SK-MEL-5 (cell line): ENCODE results near the gene KRTAP5-1. TPM values are rescaled to one million over a fixed set of nuclear protein-coding genes. Genes with fewer than 3 reads are reported as not detected.

ENCODE experiments used
- DNase-seq: peaks from one replicate; pipeline ENCODE4 v3.0.0-alpha.2; 2016; ENCODE audit warnings: low read depth, low spot score
- in situ Hi-C: cut with HindIII; loops from 2 replicates; pipeline ENCODE4 v1.10.0; 2016; ENCODE audit warnings: low sequenced_read_pairs, high pct_unique_total_duplicates, low pct_unique_long_range_greater_than_20kb
- total RNA-seq: library from RNA; depleted of rRNA; stranded (reverse); fragments of >200 nt; shearing (Covaris generic); gene quantifications from 2 replicates; pipeline ENCODE4 v1.2.3, GENCODE V29; 2014

Gene KRTAP5-1
- total RNA-seq, 1 experiment from 2014 or later, result not detected

DNA sequence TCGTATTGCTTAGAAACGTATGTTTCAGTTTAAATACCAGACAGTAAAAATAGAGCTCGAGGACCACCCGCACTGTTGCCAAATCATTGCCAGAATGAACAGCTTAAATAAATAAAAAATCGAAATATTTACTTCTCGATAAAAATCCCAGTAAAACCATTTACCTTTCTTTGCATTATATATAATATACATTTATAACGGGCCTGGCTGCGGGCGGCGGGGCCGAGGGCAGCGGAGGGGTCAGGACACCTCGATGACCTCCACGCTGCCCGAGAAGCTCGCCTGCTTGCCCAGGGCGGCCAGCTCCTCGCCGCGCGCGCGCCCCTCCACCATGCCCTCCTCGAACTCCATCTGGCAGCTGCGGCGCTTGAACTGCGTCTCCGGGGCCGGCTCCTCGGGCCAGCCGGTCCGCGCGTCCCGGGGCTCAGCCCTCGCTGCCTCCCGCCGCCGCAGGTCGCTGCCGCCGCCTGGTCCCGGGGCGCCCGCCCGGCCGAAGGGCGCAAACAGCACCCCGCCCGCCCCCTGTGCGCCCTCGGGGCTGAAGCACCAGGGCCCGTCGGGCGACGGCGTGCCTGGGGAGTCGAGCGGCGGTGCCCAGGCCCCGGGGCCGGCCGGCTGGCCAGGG lies 28.7 kb downstream of the KRTAP5-1 start:
- in situ Hi-C loops, result no loop called here

DNA sequence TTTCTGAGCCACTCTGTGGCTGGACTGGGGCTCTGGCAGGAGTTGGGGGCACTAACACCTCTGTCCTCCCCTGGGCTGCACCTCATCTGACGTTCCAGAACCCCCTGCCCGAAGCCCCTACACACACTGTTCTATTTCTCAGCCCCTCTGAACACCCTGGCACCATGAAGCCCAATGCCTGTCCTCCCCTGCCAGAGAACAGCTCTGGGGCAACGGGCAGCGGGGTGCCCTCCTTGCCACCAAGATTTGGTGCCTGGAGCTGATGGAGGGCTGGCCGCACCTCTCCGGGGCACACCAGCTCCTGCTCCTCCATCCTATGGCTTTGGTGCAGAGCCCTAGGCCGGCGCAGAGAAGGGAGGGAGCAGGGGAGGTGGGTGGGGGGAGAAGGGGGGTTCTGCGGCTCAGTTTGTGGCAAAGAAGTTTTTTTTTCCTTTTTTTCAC lies 29.4 kb downstream of the KRTAP5-1 start:
- no peak for DNase-seq
- in situ Hi-C loops, result no loop called here

More for the DNA sequence above, 28.7 kb downstream of the KRTAP5-1 start:
- no peak for DNase-seq

DNA sequence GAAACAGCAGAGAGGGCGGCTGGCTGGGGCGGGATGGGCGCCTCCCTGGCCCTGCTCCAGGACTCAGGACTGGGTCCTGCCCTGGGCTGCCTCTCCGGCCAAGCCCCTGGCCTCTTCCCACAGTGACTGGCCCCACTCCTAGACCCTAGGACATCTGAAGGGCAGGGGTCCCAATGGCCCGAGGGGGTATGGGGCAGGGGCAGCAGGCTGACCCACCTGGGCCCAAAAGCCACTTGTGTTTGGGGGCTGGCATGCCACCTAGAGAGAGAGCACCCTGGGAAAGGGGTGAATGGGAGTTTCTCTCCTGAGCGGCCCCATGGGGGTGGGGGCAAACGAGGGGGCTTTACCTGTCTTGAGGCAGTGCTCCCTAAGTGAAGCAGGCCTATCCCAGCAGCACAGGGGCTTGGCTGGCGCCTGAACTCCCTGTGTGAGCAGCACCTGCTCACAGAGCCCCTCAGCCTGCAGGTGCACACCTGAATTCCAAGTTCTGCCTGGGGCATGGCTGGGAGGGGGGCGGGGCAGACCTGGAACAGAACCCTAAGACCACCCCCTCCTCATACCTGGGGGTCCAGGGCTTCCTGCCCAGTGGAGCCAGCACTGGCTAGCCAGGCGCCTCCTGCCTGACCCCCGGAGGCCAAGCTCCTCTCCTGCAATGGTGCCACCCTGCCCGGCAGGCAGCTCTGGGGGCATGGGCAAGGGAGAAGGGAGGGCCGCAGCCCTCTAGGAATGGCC lies 29.9 kb downstream of the KRTAP5-1 start:
- DNase-seq, result no peak
- in situ Hi-C loops, result no loop called here

DNA sequence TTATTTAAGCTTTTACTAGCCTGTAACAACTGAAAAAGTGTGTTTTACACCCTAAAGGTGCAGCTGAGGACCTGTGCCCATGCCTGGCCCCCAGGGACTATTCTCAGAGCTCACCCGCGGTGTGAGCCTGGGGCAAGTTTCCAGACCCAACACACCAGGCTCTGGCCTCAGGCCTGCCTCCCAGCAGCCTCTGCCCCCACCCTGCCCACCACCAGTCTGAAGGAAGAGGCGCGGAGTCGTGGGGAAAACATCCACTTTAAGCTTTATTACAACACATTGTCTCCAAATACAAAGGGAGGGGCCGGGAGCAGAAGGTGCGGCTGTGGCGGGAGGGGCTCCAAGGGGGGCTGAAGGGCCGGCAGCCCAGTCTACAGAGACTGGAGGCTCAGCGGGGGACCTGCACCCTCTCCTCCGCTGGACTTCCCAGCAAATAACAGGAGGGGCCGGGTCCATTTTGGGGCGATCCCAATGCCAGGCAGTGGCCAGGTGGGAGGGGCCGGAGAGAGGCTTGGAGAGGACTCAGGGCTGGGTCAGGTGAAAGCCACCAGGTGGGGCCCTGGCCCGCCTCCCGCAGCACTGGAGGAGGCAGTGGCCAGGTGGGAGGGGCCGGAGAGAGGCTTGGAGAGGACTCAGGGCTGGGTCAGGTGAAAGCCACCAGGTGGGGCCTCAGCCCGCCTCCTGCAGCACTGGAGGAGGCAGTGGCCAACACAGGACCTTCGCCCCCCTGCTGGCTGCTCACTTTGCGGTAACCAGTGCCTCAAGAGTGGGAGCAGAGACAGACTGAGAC lies 31.1 kb downstream of the KRTAP5-1 start:
- no peak for DNase-seq
- in situ Hi-C loops, result no loop called here

DNA sequence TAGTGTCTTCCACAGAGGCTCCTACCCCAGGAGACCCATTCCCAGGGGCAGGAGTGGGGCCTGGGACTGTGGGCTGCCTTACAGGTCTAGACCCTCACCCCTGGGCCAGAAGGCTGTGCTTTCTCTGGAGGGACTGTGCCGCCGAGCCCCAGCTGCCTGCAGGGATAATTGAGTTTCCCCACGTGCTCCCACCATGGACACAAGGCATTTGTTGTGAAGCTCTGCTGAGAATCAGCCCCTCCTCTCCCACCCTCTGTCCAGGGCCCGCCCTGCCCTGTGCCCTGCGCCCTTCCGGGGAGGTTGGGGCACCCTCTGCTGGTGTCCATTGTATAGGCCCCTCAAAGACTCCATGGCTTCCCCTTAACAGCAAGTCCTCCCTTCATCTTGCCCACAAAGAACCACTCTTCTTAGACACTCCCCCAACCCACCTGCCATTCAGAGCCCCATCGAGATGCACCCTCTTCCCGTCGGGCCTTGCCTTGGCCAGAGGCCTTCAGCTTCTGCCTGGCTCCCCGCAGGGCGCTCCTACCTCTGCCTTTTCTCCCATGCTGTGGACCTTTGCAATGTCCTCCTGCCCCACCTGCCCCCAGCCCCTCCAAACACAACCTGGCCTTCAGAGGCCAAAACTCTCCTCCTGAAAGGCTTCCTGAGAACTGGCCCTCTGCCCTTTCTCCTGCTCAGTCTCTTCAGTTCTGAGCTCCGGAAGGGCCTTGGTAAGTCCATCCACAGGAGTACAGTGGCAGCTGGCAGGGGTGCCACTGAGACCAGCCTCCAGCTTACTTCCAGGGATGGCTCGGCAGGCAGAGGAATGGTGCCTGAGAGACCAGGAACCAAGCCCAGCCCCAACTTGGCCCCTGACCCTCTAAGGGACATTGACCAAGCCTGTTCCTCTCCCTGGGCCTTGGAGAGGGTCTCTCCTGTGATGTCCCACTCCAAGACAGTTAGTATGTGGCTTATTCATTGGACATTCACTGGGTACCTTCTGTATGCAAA lies 35.4 kb downstream of the KRTAP5-1 start:
- in situ Hi-C loops, result no loop called here
- DNase-seq, result peak; percentile 69

DNA sequence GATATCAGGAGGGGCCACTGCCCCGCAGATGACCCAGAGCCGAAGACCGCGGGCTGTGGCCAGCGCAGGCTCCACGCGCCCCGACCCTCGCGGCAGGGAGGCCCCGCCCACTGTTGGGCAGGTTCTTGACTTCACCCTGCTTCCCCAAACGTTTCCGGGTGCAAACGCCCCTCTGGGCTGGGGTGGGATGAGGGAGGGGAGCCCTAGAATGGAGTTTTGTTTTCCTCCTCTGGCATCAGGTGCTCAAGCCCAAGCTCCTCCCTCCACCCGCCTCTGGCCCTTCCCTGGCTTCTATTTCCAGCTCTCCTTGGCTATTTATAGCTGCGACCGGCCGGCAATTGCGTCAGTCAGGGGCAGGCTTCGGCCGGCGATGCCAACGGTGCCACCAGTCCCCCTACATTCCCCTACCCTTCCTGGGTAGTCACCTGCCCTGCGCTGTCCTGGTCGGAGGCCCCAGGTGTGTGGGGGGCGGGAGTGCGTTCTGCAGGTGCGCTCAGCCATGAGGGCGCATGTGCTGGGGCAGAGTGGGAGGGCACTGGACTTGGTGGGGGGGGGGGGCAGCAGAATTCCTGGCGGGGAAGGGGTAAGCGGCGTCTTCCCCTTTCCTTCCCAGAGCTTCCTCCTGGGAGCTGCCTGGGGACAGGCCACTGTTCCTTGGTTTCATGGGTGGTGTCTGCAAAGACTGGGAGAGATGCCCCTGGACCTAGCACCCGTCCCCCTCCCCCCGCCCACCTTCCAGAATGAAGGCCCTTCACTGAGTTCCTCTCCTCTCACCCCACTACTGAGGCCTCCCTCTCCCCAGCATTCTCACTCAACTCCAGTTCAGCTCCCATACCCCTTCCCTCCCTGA lies 36.6 kb downstream of the KRTAP5-1 start:
- DNase-seq, result peak; percentile 70
- in situ Hi-C loops, result no loop called here

DNA sequence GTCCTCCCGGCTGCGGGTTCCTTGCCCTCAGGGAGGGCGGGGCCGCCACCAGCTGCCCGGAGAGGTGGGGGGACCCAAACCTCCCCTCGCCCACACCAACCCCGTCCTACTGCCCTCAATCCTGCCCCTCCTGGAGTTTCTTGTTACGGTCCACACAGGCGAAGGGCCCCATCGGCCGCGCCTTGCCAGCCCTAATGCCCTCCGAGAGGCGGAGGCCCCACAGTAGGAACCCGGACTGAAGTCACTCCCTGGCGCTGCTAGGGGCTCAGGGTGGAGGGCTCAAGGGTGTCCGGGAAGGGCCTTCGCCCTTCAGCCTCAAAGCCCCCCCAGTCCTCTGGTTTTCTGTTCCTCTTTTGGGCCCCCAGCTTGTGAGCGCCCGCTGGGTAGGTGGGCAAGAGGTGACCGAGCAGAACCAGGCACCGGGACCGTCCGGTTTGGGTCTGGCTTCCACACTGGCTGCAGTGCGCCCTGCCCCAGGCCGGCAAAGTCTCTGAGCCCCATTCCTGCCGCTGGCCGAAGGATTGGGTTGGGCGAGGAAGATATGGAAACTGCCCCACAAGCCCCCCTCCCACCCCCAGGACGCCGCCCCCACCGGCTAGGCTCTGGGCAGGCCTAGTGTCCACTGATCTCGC lies 37.5 kb downstream of the KRTAP5-1 start:
- no peak for DNase-seq
- in situ Hi-C loops, result no loop called here

DNA sequence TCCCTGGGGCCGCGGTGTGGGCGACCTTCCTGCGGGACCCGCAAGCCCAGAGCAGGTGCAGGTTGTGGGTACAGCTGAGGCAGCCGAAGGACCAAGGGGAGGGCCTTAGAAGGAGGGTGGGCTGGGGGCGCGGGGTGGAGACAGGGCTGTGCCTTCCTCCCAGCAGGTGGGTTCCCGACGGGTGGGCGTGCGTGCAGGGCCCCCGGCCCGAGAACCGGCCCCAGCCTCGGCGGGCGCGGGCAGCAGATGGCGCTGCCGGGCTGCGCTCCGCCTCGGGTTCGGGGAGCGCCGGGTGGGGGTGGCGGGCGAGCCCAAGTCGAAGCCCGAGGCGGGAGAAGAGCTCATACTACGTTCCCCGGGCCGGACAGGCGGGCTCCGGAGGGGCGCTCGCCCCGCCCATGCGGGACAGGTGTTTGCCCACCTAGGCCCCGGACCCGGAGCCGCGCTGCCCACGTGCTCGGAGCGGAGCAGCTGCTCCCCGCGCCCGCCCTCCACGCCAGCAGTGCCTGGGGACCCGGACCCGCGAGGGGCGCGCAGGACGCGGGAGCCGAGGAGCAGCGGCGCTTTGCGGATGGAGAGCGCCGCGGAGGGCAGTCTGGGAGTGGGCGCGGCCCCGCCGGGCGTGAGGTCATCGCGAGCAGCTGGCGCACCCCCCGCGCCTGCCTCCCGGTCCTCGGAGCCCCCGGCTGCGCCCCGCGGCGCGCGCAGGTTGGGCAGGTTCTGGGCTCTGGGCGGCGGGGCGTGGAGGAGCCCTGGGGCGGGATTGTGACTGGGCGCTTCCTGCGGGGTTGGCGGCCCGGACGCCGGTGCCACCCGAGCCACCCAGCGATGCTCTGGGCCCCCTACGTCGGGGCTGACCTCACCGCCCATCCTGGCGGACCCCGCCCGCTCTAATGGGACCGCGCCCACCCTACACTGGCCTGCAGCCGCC lies 38.3 kb downstream of the KRTAP5-1 start:
- in situ Hi-C loops, result no loop called here

DNA sequence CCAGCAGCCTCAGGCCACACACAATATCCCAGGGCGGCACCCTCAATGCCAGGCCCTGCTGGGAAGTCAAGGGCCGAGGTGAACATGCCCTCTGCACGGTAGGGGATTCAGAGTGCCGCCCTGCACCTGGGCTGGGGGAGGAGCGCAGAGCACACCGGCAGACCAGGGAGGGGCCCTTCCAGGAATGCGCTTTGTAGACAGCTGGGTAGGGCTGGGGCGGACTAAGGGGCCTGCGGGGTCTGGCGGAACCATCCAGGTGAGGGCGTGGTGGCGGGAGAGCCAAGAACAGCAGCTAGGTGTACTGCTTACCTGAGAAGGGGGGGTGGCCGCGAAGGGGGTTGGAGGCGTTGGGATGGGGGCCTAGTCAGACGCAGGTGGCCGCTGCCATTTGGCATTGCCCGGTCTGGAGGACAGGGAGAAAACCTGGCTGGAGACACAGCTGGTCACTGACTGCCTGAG lies 39.0 kb downstream of the KRTAP5-1 start:
- DNase-seq, result no peak
- in situ Hi-C loops, result no loop called here

More for the DNA sequence above, 38.3 kb downstream of the KRTAP5-1 start:
- peak; percentile 45 for DNase-seq

DNA sequence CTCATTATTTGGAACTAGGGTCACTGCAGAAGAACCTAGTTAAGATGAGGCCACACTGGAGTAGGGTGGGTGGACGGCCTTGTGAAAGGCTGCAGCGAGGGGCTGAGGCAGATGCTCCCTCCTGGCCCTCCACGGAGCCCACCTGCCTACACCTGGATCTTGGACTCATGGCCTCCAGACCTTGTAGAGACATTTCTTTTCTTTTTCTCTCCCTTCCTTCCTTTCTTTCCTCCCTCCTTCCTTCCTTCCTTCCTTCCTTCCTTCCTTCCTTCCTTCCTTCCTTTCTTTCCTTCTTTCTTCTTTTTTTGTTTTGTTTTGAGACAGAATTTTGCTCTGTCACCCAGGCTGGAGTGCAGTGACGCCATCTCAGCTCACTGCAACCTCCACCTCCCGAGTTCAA lies 39.7 kb downstream of the KRTAP5-1 start:
- in situ Hi-C loops, result no loop called here
- no peak for DNase-seq

DNA sequence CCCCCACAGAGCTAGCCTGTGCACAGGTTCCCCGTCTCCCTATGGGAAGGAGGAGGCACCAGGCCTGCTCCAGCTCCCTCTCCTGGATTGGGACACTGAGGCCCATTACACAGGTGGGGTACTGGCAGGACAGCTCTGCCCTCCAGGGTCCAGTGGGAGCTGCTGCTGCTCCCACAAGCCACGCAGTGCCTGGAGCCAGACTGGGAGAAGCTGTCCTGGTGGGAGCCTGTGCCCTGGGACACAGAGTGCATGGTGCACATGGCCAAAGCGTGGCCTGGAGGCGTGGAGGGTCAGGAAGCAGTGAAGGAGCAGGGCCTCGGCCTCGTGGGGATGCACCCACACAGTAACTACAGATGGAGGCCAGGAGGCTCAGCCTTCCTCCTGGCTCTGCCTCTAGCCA lies 40.5 kb downstream of the KRTAP5-1 start:
- in situ Hi-C loops, result no loop called here

DNA sequence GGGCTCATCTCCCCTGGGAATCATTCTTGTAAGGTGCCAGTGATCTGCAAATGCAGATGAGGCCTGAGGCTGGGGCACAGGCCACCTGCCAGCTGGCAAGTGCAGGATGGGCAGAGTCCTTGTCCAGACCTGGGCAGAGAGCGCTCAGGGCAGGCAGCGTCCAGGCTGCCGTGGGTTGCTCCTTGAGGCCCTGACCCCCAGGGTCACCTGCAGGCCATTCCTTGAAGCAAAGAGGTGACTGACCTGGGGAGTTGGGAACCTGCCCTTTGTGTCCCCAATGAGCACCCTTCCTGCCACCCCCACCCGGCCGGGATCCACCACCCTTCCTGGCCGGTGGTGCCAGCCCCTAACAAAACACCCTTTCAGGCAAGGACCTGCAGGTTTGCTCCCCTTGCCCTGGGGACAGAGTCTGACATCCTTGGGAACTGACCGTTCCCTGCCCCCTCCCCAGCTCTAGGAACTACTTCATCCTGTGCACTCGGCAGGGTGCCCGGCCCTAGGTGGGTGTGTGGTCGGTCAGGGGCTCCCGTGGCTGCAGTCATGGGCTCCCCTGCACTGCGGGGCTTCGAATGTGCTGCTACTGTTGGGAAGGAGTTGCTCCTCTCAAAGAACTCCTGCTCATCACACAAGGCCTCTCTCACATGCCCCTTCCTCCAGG lies 41.3 kb downstream of the KRTAP5-1 start:
- no peak for DNase-seq
- in situ Hi-C loops, result no loop called here

More for the DNA sequence above, 40.5 kb downstream of the KRTAP5-1 start:
- DNase-seq, result no peak

DNA sequence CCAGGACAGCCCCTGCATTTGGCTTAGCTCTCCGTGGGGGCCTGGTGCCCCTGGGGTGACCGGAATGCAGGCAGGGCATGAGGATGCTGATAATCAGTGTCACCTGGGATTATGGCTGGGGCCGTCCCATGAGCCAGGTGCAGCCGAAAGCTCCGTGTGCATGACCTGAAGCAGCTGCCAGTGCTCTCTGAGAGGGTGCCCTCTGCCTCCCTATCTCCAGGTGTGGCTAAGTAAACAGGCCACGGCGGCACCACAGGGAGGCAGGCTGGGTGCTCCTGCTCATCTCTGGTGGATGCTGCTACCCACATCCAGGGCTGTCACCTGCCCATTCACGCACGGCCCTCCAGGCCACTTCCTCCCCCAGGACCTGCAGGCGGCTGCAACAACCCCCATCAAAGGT lies 42.8 kb downstream of the KRTAP5-1 start:
- no peak for DNase-seq
- in situ Hi-C loops, result no loop called here

DNA sequence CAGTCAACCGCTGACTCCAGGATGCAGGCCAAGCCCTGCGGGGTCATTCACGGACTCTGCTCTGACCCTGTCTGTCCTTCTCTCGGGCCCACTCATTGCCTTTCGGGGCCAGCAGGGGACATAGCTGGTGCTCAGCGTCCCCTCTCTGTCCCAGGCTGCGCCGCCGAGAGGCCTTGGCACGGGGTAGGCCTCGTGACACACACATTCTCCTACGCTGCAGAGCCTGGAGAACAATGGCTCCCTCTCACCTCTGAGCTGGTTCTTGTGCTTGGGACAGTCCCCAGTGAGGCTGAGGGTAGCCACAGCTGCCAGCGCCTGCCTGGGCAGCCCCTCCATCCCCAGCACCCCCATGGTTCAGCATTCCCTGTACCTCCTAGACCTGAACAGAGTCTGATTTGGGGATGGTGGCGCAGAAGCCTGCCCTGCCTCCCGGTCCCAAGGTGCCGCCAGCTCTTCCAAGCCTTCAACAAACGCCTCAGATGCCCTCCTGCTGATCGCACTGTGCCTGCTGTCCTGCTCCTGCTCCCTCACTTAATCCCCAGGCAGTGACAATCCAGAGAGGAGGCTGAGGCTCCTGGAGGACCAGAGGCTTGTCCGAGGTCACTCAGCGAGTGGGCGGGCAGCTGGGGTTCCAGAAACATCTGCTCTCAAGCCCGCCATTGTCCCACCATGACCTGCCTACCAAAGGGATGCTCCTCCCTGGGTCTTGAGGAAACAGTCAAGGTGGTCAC lies 43.4 kb downstream of the KRTAP5-1 start:
- peak; percentile 72 for DNase-seq
- in situ Hi-C loops, result no loop called here
